Measurements from ENCODE around the gene MYO5B.

The MYO5B gene

DNA sequence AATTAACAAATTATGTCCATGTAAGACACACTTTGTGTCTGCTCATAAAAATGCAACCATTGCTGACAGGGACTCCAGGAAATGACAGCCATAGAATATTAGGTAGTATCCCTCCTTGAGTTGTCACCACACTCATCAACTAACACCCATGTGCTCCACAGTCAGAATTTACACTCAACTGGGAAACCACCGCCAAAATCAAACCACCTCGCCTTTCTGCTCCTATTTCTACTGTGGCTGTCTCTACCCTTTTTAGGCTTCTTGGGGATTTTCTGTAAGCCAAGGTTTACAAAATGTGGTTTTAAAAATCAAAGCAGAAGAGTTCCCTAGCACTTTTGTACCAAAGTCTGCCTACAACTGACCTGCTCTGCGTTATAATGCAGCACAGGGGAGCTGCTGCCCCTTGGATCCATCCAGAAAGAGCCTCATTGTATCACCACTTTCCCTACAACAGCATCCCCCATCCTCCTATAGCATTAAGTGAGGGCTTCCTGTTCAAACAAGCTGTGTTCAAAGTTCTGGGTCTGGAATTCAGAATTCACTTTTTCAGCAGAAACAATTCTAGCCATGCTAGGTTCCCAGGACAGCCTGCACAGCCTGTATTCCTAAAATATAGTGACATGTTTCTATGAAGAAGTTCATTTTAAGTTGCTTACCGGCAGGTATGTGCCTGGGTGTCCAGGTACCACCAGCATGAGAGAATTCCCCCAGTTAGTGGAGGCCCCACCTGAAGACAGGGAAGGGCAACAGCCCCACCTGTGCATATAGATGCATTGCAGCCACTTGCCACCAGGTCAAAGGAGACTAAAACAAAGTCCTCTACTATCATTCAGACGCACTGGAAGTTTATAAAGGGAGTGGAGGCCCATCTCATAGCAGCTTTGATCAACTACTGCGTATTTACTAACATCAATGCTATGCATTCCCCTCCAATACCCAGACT, 104.3 kb downstream of the MYO5B start:
- TF ChIP-seq CTCF (IDR thresholded peaks at IDR 0.05; ENCODE audit: insufficient read depth, low read depth, low read length, missing control alignments): no peak
- DNase-seq (ENCODE audit: low read depth): peak; percentile 53
- H3K4me3 ChIP-seq (ENCODE audit: low read depth, low read length): no peak overlapping the region

GRCh38 chr18:50089702-50090101, 105.2 kb downstream of the MYO5B start:
- no peak for DNase-seq (ENCODE audit: low read depth)
- no peak for TF ChIP-seq CTCF (IDR thresholded peaks at IDR 0.05; ENCODE audit: insufficient read depth, low read depth, low read length, missing control alignments)

DNA sequence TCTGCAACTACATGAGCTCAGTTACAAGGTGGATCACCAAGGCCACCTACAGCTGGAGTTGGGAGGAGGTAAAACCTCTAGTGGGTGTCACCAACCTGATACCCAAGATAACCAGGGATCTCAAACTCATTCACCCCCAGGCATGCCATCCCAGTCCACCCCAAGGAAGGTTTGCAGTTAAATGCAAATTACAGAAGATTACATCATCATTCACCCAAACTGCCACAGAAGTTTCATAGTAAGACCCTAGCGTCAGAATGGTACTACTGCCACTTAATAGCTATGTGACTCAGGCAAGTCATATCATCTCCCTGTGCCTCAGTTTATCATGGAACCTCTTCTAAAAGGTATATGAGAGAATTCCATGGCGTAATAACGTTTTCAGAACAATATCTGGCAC, 111.2 kb downstream of the MYO5B start:
- no peak for TF ChIP-seq CTCF (IDR thresholded peaks at IDR 0.05; ENCODE audit: insufficient read depth, low read depth, low read length, missing control alignments)
- no peak for DNase-seq (ENCODE audit: low read depth)
- no peak overlapping the region for H3K4me3 ChIP-seq (ENCODE audit: low read depth, low read length)

More at GRCh38 chr18:50089702-50090101, 105.2 kb downstream of the MYO5B start:
- H3K4me3 ChIP-seq (ENCODE audit: low read depth, low read length): no peak overlapping the region

GRCh38 chr18:50080932-50081560, 113.9 kb downstream of the MYO5B start:
- no peak for TF ChIP-seq CTCF (IDR thresholded peaks at IDR 0.05; ENCODE audit: insufficient read depth, low read depth, low read length, missing control alignments)
- H3K4me3 ChIP-seq (ENCODE audit: low read depth, low read length): no peak overlapping the region
- no peak for DNase-seq (ENCODE audit: low read depth)

DNA sequence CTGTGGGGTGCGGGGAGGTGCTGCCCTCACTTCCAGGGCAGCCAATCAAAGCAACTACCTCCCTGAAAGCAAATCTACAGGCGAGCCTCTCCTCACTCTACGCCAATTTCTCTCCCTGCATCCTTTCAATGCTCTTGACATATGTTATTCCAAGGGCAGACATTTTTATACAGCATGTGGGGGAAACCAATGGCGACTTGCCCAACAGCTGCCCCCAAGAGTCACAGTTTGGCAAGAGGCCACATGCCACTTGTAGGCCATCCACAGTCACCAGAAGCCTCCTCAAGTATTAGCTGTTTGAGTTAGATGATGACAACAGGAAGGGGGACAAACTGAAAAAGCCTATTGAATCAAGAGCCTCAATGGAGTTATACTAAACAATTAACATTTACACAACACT, 114.6 kb downstream of the MYO5B start:
- no peak overlapping the region for H3K4me3 ChIP-seq (ENCODE audit: low read depth, low read length)
- no peak for TF ChIP-seq CTCF (IDR thresholded peaks at IDR 0.05; ENCODE audit: insufficient read depth, low read depth, low read length, missing control alignments)
- no peak for DNase-seq (ENCODE audit: low read depth)

GRCh38 chr18:50079571-50080295, 115.2 kb downstream of the MYO5B start:
- TF ChIP-seq CTCF (IDR thresholded peaks at IDR 0.05; ENCODE audit: insufficient read depth, low read depth, low read length, missing control alignments): no peak
- H3K4me3 ChIP-seq (ENCODE audit: low read depth, low read length): no peak overlapping the region
- DNase-seq (ENCODE audit: low read depth): no peak
